Embryonic facial prominence (tissue), 1 donor: ENCODE results near the gene CHST12.
"Not testable (repeated sequence)": the region's sequence is repeated elsewhere in the genome, so short reads cannot be mapped to it uniquely, and the experiment has no call there.

ENCODE experiments used
- DNase-seq: peaks from one replicate; pipeline ENCODE4 v3.0.0-alpha.2; 2016; ENCODE audit errors: extremely low spot score

The CHST12 gene

DNA sequence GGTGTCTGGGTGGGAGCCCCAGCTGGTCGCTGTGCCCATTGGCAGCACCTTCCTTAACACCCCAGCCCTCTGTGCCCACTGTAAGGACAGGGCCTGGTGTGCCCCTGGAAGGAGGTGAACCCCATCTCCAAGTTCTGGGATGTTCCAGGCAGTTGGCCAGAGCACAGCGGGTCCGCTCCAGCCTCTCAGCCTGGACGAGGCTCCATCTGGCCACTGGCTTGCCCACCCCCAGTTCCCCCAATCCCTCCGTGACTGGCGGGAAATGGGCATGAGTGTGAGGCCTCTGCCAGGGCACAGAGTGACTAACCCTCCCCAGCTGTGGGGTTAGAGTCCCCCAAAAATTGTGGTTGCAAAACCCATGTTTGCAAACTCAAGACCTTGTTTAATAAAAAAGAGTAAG is 57.2 kb downstream of the CHST12 start:
- no peak for DNase-seq

DNA sequence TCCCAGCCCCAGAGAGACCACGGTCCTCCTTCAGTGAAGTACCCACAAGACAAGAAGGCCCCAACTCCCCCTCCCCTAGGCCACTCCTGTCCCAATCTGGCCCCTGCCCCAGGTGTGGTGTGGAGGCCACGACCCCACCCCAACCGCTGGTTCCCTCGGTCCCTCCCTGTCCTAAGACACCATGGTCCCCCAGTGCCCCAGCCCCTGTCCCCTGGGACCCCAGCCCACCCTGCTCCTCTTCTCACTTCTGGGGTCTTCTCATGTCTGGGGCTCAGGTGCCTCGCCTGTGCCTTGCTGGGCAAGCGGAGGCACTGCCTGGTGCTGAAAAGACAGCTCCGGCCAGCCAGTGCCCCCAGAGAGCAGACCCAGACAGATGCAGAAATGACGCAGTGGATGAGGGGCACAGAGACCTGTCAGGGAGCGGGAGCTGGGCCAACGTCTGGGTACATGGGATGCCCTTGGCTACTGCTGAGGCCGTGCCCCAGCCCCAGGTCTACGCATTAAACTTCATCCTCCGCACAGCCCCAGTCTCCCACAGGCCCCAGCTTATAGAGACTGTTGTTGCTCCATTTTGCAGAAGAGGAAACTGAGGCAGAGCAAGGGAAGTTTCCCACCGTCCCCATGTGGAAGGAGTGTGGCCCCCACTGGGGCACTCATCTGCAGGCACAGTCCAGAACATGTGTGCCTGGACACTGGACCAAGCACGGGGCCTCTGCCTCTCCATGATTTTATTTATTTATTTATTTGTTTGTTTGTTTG is 58.0 kb downstream of the CHST12 start:
- no peak for DNase-seq

DNA sequence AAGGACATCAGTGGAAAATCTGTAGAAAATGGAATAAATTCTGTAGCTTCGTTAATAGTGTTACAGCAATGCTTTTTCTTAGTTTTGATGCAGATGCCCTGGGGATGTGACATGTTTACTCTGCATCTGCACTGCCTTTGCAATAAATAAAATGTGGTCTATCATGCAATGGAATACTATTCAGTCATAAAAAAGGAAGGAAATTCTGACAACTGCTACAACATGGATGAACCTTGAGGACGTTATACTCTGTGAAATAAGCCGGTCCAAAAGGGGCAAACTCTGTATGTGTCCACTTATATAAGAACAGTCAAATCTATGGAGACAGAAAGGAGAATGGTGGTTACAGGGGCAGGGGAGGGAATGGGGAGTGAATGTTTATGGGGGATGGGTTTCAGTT is 59.3 kb downstream of the CHST12 start:
- DNase-seq = no peak

DNA sequence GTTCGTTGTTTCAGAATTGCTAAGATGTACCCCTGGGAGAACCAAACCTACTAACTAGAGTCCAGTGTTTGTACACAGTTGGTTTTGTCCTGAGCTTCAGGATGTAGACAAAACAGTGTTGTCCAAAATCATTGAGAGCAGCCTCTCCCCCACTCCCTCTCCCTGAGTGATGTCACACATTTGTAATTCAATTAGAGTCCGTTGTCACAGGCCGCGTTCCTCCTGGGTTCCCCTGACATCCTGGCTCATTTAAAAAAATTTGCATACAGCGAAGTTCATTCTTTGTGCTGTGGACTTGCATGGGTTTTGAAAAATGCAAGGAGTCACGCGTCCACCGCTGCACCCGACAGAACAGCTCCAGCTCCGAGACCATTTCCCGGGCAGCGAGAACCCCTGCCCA is 62.5 kb downstream of the CHST12 start:
- DNase-seq = no peak

DNA sequence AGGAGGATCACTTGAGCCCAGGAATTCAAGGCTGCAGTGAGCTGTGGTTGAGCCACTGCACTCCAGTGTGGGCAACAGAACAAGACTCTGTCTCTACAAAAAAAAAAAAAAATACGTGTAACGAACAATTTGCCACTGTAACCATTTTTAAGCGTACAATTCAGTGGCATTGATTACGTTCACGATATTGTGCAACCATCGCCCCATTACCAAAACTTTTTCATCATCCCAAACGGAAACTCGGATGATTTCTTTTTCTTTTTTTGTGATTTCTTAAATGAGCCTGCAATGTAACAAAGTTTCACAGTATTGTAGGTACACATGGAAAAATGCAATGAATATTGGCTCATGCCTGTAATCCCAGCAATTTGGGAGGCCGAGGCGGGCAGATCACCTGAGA is 63.3 kb downstream of the CHST12 start:
- DNase-seq = no peak

DNA sequence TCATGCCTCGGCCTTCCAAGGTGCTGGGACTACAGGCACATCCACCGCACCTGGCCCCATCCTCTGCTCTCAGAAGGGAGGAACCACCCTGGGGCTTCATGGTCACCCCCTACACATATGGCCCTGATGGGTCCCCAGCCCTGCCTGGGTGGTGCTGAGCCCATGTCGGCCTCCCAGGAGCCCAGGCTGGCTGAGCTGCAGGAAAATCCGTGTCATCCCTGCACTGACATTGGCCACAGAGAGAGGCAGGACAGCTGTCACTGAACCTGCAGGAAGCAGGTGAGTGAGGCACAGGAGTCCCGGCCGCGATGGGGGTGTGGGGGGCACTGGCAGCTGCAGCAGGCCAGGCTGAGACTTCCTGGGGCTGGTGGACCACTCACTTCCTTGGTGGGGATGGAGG is 64.8 kb downstream of the CHST12 start:
- no peak for DNase-seq

DNA sequence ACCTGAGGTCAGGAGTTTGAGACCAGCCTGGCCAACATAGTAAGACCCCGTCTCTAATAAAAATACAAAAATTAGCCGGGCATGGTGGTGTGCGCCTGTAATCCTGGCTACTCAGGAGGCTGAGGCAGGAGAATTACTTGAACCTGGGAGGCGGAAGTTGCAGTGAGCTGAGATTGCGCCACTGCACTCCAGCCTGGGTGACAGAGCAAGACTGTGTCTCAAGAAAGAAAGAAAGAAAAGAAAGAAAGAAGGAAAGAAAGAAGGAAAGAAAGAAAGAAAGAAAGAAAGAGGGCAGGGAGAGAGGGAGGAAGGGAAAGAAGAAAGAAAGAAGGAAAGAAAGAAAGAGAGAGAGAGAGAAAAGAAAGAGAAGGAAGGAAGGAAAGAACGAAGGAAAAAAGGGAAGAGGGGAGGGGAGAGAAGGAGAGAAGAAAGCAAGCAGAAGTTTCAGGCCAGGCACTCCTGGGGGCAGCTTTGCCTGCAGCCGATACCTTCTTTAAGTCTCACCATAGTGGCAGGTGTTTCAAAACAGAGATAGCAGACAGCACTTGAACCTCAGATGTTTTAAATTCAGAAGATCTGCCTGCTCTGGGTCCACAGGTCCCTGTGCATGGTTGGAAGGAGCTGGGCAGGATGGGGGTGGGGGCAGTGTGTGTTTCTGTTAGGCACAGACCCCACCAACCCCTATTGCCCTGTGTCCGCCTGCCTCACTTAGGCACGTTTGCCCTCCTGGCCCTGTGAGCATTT is 66.2 kb downstream of the CHST12 start:
- DNase-seq = not testable (repeated sequence)

DNA sequence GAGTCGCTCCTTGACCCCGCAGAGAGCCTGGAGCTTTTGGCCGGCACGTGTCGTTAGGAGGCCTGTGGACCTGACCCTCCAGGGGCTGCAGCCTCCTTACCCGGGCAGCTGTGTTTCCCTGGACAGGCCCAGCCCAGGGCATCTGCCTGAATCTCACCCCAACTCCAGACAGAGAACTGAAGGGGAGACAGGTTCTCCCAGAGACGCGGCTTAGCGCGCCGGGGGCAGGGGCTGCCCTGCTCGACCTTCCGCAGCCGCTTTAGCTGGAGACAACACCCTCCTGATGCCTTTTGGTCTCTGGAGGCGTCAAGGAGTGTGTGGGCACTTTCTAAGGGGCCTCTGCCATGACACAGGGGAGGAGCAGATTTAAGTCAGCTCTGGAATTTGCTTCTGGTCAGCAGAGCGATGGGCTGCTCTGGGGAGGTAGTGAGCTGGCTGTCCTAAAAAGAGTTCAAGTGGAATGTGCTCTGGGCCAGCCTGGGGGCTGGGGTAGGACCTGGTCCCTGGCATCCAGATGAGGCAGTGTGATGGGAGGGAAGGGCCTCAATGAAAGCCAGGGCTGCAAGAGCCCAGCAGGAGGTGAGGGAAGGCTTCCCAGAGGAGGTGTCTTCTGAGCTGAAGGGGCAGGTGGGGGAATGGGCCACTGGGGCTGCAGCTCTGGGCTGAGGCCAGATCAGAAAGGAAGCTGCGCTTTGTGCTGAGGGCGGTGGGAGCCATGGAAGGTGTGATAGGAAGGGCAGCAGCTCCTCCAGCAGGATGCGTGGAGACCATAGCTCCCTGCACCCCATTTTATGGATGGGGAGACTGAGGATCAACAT is 67.0 kb downstream of the CHST12 start:
- no peak for DNase-seq

DNA sequence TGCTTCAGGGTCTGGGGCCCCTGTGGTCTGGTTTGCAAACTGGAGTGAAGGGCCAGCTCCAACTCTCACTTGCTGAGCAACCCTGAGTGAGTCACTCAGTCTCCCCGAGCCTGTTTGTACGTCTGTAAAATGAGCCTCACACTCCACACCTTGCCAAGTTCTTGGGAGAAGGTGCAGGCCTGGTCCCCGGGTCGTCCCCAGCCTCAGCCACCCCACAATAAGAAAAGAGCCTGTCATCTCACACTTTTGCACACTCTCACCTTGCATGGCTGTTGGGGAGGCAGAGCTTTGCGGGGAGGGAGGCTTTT is 67.6 kb downstream of the CHST12 start:
- DNase-seq = no peak

DNA sequence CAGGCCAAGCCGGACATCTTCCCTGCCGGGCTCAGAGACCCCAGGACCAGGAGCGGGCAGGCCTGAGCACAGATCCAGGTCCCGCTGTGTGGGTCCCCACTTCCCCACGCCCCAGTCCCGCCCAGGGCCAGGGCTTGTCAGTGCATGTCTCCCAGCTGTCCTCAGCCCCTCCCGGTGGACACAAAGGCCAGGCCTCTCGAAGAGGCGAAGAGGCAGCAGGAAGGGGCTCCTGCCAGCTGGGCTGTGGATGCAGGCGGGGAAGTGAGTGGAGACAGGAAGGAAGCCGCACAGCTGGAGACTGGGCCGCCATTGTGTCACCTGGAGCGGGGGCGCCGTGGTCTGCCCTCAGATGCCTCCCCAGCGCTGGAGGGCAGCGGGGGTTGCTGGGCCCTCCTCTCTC is 68.0 kb downstream of the CHST12 start:
- DNase-seq = no peak

DNA sequence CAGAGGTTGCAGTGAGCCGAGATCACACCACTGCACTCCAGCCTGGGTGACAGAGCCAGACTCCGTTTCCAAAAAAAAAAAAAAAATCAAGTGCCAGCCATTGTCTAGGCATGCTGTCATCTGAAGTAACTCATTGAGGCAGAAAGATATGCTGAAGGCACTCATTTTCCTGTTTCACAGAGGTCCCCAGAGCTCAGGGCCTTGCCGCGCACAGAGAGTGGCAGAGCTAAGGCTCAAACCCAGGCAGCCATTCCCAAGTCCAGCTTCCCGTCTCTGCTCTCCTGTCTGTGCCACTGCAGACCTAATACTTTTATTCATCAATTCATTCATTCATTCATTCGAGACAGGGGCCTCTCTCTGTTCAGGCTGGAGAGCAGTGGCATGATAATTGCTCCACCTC is 69.3 kb downstream of the CHST12 start:
- DNase-seq = no peak

DNA sequence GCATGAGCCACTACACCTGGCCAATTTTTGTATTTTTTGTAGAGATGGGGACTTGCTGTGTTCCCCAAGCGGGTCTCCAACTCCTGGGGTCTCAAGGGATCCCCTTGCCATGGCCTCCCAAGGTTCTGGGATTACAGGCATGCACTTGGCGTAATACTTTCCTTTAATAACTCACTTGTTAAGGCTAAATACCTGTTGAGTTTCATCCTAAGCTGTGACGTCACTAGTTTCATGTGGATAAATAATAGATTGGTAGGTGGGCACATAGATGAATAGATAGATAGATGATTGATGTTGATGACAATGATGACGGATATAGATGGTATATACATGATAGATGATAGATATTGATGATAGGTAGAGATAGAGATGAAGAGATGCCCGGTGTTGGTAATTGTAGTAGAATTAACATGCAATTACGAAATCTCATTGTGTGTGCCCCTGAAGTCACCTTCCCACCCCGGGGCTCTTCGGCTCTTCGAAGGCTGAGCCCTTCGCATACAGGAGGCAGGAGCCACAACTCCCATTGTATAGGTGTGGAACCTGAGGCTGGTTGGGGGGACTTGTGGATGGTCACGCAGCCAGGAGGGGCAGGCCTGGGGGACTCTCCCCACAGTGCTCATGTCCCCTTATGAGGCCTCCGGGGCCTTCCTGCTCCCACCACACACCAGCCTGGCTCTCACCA is 70.2 kb downstream of the CHST12 start:
- DNase-seq = no peak

DNA sequence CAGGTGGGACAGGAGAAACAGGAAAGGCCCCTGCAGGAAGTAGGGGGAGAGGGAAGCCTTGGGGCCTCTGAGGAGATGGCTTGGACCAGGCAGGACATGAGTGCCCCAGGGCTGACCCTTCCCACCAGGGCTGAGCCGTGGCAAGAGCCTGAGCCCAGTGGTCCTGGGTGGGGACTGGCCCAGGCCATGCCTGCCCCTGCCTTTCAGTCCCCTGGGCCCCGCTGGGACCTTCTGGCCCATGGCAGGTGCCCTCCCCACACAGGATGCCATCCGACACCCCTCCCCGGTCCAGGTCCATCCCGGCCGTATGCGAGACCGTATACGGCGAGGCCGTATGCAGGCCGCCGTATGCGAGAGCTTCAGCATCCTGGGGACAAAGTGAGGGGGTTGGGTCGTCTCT is 70.8 kb downstream of the CHST12 start:
- no peak for DNase-seq

DNA sequence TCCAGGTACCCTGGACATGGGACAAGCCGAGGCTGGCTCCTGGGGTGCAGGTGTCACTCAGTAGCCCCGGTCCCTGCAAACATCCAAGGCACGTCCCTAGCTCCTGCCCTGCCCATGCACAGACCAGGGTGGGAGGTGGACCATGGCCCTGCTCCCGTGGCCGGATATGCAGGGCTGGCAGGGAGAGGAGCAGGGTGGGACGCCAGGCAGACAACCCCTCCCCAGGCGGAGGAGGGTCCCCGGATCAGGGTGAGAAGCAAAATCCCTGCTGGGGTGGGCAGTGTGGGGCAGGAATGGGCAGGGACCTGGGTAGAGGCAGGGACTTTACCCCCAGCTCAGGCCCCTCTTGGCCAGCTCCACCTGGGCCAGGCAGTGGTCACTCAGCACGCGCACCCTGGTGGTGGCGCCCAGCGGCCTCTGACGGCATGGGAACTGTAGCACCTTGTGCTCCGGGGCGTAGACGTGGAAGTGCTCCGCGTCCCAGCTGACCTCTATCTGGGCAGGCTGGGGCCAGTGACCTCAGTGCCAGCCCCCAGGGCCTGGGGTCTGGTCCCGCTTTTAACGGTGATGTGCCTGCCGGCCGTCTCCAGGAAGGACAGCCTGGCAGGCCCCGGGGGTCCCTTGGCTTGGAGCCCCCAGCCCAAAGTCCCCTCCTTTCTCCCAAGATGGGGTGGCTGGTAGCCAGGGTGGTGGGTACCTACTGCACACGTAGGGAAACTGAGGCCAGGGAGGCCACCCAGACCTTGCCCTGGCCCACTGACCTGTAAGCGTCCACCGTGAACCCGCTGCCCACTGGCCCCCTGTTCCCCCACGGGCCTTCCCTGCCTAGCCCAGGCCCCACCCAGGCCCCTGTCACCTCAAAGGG is 71.6 kb downstream of the CHST12 start:
- DNase-seq = no peak

DNA sequence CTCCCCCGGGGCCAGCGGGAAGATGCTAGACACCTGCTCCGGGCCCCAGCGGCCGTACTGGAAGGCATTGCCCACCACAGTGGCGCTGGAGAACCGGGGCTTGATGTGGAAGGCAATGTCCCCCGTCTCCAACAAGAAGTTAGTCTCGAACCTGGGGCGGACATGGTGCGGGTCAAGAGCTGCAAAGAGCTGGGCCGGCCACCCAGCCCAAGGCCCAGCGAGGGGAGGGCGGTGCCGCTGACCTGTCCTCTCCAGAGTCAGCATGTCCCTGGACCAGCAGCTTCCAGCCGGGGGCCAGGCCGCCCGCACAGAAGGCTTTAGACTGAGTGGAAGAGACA is 72.2 kb downstream of the CHST12 start:
- DNase-seq = no peak

DNA sequence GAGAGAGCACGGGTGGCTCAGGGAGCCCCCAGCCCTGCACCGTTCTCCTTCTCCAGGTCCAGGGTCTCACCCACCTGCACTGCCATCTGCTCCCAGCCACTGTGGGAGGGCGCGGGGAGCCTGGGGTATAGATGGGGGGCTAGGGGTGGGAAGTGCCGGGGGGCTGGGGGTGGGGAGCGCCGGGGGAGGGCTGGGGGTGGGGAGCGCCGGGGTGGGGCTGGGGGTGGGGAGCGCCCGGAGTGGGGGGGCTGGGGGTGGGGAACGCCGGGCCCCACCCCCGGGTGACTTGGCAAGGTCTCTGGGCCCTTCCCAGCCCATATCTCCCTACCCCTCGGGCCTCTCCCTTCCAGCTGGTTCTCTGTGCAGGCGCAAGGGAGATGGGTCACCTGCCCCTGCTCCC is 72.9 kb downstream of the CHST12 start, which contains the start of gene GRIFIN:
Gene GRIFIN (minus strand): TSS at position 101 of the 400 bp plus-strand sequence. CDS start 15 bp downstream, at position 86.
- DNase-seq = no peak

DNA sequence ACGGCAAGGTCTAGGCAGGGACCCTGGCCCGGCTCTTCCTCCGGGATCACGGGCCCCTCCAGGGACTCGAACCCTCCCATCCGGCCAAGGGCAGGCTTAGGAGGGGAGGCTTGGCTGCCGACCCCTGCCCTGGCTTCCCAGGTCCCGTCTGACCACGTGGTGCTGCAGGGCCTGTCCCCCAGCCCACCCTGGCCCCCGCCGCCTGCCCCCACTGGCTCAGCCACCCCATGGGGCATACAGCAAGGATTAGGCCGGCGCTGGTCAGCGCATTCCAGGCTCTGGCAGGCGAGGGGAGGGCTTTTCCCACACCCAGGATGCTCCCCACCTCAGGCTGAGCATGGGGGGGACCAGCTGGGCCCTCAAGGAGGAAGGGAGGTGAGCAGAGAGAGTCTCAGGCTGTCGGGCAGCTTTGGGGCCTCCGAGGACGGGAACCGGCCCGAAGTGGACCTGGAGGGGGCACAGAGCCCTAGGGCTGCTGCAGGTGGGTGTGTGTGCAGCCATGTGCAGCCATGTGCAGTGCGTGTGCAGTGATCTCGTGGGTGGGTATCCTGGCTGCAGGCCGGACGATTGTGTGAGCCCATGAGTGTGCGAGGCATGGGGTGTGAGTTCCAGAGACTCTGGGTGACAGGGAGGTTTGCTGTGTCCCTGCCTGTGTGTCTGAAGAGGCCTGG is 73.5 kb downstream of the CHST12 start:
- no peak for DNase-seq

DNA sequence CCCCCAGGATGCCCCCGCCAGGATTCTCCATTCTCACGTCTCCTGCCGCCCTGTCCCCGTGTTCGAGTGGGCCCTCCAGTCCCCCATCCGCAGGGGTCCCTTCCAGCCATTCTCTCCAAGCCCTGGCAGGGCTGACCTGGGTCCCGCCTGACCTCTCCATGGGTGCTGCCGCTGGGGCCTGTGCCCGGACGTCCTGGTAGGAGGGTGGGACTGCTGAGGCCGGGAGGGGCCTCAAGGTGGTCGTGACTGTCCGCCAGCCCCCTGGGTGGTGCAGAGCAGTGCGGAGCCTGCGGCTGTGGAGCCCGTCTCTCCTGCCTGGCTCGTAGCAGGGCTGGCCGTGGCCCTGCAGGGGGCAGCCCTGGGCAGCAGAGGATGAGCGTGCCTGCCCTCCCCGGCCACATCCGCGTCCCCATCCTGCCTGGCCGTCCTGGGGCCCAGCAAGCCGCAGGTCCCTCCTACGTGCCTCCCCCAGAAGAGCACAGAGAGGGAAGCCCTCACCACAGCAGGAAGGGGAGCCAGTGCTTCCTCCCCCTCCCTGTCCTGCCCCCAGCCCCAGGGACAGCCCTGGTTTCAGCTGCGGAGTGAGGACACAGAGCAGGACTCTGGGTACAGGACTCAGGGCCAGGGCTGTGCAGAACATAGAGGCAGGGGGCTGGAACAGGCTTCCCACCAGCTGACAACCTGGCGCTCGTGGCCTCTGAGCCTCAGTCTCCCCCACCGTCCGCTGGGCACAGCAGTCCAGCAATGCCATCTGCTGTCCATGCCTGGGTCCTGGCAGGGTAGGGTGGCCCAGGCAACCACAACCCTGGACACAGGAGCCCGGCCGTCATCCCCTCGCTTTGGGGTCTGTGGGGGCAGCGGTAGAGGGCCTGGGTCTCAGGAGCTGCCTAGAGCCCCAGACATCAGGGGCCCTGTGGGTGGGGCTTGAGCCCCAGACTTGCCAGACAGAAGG is 74.3 kb downstream of the CHST12 start:
- DNase-seq = no peak

DNA sequence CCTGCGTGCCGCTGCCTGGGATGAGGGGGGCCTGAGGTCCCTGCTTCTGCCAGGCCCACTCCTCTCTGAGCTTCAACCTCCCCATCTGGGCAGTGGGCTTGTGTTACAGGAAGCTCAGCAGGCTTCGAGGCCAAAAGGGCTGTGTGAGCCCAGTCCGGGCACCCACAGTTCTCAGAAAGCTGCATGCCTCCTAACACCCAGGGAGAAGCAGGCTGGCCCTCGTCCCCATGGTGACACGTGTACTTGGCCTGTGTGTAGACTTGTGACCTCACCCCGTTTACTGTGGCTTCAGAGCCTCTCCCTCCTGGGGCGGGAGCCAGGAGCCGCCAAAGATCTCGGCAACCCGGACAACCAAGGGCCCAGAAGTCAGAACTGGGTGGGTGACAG is 75.0 kb downstream of the CHST12 start:
- DNase-seq = no peak

DNA sequence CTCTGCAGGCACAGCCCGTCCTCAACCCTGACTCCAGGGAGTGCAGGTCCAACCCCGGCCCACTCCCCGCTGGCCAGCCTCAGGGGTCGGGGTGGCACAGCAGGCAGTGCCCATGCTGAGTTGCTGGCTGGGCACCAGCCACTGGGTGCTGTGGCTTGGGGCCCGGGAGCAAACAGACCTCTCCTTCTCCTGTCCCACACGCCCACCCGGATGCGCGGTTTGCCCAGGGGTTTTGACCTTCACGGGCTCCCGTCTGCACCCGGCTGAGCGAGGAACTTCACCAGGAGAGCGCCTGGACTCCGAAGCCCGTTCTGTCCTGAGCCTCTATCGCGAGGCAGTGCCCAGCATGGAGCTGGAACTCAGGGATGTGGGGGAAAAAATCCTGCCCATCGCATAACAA is 75.4 kb downstream of the CHST12 start:
- DNase-seq = no peak
